GM12872 (cell line): ENCODE results near the gene CALHM2.

Source experiments
- CTCF ChIP-seq: IDR thresholded peaks from 3 replicates; pipeline ENCODE4 v1.5.1; 2011; ENCODE audit warnings: low read depth, mild to moderate bottlenecking, low read length, moderate library complexity; ENCODE audit not compliant: insufficient read depth

CALHM2 gene

GRCh38 chr10:103480521-103480920, 28.4 kb upstream of the CALHM2 start:
- no peak for TF ChIP-seq CTCF

GRCh38 chr10:103479135-103479534, 27.0 kb upstream of the CALHM2 start, which contains the start of gene CALHM3:
TSS of gene CALHM3 (minus strand) at chr10:103479240. CDS start at chr10:103479032, 208 bp downstream.
- TF ChIP-seq CTCF, result no peak

GRCh38 chr10:103478671-103479070, 26.5 kb upstream of the CALHM2 start:
- no peak for TF ChIP-seq CTCF

GRCh38 chr10:103476046-103476768, 24.0 kb upstream of the CALHM2 start:
- TF ChIP-seq CTCF, result peak; percentile 64

GRCh38 chr10:103475437-103475836, 23.3 kb upstream of the CALHM2 start:
- TF ChIP-seq CTCF, result no peak

- TF ChIP-seq CTCF, result no peak
These were observed 21.9 kb upstream of the CALHM2 start for GRCh38 chr10:103474077-103474476.

GRCh38 chr10:103473261-103473671, 21.1 kb upstream of the CALHM2 start:
- no peak for TF ChIP-seq CTCF
